Measurements from ENCODE around the gene PTBP3.

PTBP3 gene

GRCh38 chr9:112316258-112316943 lies 17.0 kb downstream of the PTBP3 start:
- ATAC-seq, result no peak

GRCh38 chr9:112315331-112316257 lies 17.8 kb downstream of the PTBP3 start:
- Mint-ChIP-seq H3K4me3 (peak overlapping the region; percentile 1), H3K4me1 (peaks cover 70% of the 10 kb centered on the region), H3K9me3 (no peaks in the 10 kb centered on the region), H3K27me3 (no peaks in the 10 kb centered on the region), H3K27ac (peak overlapping the region; percentile 83), H3K36me3 (ENCODE audit: low read depth) (peaks cover 18% of the 10 kb centered on the region)
- no peak for DNase-seq
- no peak for ATAC-seq

More at GRCh38 chr9:112316258-112316943, 17.0 kb downstream of the PTBP3 start:
- Mint-ChIP-seq H3K4me1 (peaks cover 73% of the 10 kb centered on the region), H3K4me3 (peak overlapping the region; percentile 1), H3K27ac (peak overlapping the region; percentile 83), H3K27me3 (no peaks in the 10 kb centered on the region), H3K9me3 (no peaks in the 10 kb centered on the region), H3K36me3 (ENCODE audit: low read depth) (peaks cover 20% of the 10 kb centered on the region)
- DNase-seq, result no peak

- H3K36me3 Mint-ChIP-seq (ENCODE audit: low read depth), result peaks cover 7% of the 10 kb centered on the region
- H3K4me1 Mint-ChIP-seq, result peaks cover 47% of the 10 kb centered on the region
- H3K4me3 Mint-ChIP-seq, result no peak overlapping the region
- H3K27me3 Mint-ChIP-seq, result no peaks in the 10 kb centered on the region
- no peak overlapping the region for H3K27ac Mint-ChIP-seq
- ATAC-seq (no peak), DNase-seq (no peak)
- H3K9me3 Mint-ChIP-seq, result no peaks in the 10 kb centered on the region
These were observed 21.3 kb downstream of the PTBP3 start for GRCh38 chr9:112312139-112312538.

DNA sequence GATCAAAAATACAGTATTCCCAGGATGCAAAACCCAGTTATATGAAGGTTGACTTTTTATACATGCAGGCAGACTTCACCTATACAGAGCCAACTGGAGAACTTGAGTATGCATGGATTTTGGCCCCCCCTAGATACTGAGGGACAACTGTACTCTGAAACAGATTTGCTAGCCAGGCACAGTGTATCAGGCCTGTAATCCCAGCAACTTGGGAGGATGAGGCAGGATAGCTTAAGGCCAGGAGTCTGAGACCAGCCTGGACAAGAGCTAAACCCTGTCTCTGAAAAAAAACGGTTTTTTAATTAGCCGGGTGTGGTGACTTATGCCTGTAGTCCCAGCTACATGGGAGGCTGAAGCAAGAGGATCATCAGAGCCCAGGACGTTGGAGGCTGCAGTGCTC lies 21.9 kb downstream of the PTBP3 start:
- H3K27me3 Mint-ChIP-seq, result no peaks in the 10 kb centered on the region
- no peak overlapping the region for H3K4me3 Mint-ChIP-seq
- H3K9me3 Mint-ChIP-seq, result no peaks in the 10 kb centered on the region
- DNase-seq (no peak), ATAC-seq (no peak)
- no peak overlapping the region for H3K27ac Mint-ChIP-seq
- H3K4me1 Mint-ChIP-seq, result peaks cover 41% of the 10 kb centered on the region
- peaks cover 7% of the 10 kb centered on the region for H3K36me3 Mint-ChIP-seq (ENCODE audit: low read depth)

GRCh38 chr9:112310826-112311225 lies 22.6 kb downstream of the PTBP3 start:
- Mint-ChIP-seq H3K4me1 (peaks cover 34% of the 10 kb centered on the region), H3K27ac (no peak overlapping the region), H3K4me3 (no peak overlapping the region), H3K36me3 (ENCODE audit: low read depth) (peaks cover 7% of the 10 kb centered on the region), H3K27me3 (no peaks in the 10 kb centered on the region), H3K9me3 (no peaks in the 10 kb centered on the region)
- ATAC-seq (no peak), DNase-seq (no peak)

GRCh38 chr9:112308588-112308987 lies 24.8 kb downstream of the PTBP3 start:
- no peak overlapping the region for H3K27ac Mint-ChIP-seq
- no peak overlapping the region for H3K4me3 Mint-ChIP-seq
- DNase-seq (no peak), ATAC-seq (no peak)
- peaks cover 3% of the 10 kb centered on the region for H3K36me3 Mint-ChIP-seq (ENCODE audit: low read depth)
- no peaks in the 10 kb centered on the region for H3K9me3 Mint-ChIP-seq
- no peaks in the 10 kb centered on the region for H3K27me3 Mint-ChIP-seq
- H3K4me1 Mint-ChIP-seq, result peaks cover 22% of the 10 kb centered on the region

DNA sequence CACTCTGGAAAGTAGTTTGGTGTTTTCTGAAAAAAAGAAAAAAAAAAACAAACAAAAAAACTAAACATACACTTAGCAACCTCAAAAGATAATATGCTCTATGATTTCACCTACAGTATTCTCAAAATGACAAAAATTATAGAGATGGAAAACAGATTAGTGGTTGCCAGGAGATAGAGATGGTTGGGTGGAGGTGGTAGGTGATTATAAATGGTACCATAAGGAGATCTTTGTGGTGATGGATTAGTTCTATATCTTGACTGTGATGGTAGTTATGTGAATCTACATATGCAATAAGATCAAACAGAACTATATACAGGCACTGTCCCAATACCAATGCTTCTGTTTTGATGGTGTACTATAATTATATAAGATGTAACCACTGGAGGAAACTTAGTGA lies 32.0 kb downstream of the PTBP3 start:
- DNase-seq (no peak), ATAC-seq (peak; percentile 77)
- peaks cover 48% of the 10 kb centered on the region for H3K4me1 Mint-ChIP-seq
- no peaks in the 10 kb centered on the region for H3K9me3 Mint-ChIP-seq
- no peak overlapping the region for H3K4me3 Mint-ChIP-seq
- H3K27me3 Mint-ChIP-seq, result no peaks in the 10 kb centered on the region
- peaks cover 23% of the 10 kb centered on the region for H3K36me3 Mint-ChIP-seq (ENCODE audit: low read depth)
- H3K27ac Mint-ChIP-seq, result peak overlapping the region; percentile 57

DNA sequence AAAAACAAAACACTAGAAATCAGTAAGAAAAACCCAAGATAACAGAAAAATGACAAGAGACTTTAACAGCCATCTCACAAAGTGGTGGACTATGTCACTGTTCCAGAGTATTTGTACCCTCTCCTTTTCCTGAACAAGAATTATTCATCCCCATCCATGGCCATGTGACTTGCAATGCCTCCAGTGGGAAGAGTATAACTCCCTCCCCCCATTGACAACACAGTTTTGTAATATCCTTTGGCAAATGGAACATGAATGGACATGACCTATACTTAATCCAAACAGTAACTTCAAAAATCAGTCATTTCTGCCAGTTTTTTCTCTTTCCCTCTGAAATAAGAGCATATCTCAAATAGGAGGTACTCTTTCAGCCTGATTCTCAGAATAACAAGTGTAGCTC lies 33.9 kb downstream of the PTBP3 start:
- ATAC-seq (no peak), DNase-seq (no peak)
- peaks cover 45% of the 10 kb centered on the region for H3K4me1 Mint-ChIP-seq
- no peak overlapping the region for H3K27ac Mint-ChIP-seq
- H3K27me3 Mint-ChIP-seq, result no peaks in the 10 kb centered on the region
- H3K4me3 Mint-ChIP-seq, result no peak overlapping the region
- peaks cover 33% of the 10 kb centered on the region for H3K36me3 Mint-ChIP-seq (ENCODE audit: low read depth)
- H3K9me3 Mint-ChIP-seq, result no peaks in the 10 kb centered on the region

DNA sequence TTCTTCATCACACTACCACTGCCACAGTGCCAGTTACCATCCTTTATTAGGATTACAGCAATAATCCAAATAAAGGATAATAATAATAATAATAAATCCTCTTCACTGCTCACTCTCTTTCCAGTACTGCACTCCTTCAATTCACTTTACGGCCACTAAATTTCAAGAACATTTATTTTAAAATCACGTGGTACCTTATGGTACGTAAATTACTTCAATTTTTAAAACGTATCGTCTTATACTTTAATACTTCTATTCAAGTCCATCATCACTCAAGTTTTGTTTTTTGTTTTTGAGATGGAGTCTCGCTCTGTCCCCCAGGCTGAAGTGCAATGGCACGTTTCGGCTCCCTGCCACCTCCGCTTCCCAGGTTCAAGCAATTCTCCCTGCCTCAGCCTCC lies 36.5 kb downstream of the PTBP3 start:
- Mint-ChIP-seq H3K9me3 (no peaks in the 10 kb centered on the region), H3K4me1 (peaks cover 35% of the 10 kb centered on the region), H3K27me3 (no peaks in the 10 kb centered on the region), H3K4me3 (no peak overlapping the region), H3K27ac (no peak overlapping the region), H3K36me3 (ENCODE audit: low read depth) (peaks cover 42% of the 10 kb centered on the region)
- DNase-seq (no peak), ATAC-seq (no peak)

- no peak overlapping the region for H3K4me3 Mint-ChIP-seq
- ATAC-seq (no peak), DNase-seq (no peak)
- no peaks in the 10 kb centered on the region for H3K27me3 Mint-ChIP-seq
- peaks cover 26% of the 10 kb centered on the region for H3K4me1 Mint-ChIP-seq
- peaks cover 42% of the 10 kb centered on the region for H3K36me3 Mint-ChIP-seq (ENCODE audit: low read depth)
- no peak overlapping the region for H3K27ac Mint-ChIP-seq
- H3K9me3 Mint-ChIP-seq, result no peaks in the 10 kb centered on the region
These were observed 38.2 kb downstream of the PTBP3 start for GRCh38 chr9:112295174-112295573.

DNA sequence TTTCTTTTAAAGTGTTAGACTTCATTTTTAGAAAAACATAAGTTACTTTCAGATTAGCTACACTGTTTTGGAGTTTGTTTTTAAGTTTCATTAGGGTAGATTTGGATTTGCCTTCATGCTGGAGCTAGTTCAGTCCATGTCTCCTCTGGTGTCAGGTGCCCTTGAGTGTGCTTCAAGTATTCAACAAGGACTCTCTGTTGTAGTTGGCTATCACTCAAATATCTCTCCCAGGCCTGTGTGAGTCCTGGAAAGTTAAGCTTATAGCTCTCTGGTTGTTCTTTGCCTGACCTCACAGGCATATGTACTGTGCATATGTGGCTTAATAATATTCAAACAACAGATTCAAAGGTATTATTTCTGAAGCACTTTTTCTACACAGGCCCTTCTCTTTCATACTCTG lies 45.4 kb downstream of the PTBP3 start:
- no peak for DNase-seq
- H3K27me3 Mint-ChIP-seq, result no peaks in the 10 kb centered on the region
- H3K4me3 Mint-ChIP-seq, result no peak overlapping the region
- ATAC-seq, result no peak
- peaks cover 70% of the 10 kb centered on the region for H3K36me3 Mint-ChIP-seq (ENCODE audit: low read depth)
- H3K4me1 Mint-ChIP-seq, result peaks cover 21% of the 10 kb centered on the region
- no peak overlapping the region for H3K27ac Mint-ChIP-seq
- H3K9me3 Mint-ChIP-seq, result peaks cover 32% of the 10 kb centered on the region

DNA sequence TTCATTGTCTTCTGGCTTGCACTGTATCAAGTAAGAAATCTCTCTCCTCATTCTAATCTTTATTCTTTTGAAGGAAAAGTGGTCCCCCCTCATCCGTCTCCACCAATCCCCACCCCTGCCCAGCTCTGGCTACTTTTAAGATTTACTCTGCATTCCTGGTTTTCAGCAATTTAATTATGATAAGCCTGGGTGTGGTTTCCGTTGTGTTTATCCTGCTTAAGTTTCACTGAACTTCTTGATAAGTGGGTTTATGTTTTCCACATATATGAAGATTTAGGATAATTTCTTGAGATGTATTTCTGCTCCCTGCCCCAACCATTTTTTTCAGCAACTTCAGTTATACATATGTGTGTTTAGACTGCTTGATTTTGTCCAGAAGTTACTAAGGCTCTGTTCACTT lies 46.5 kb downstream of the PTBP3 start:
- Mint-ChIP-seq H3K4me1 (peaks cover 23% of the 10 kb centered on the region), H3K9me3 (peaks cover 32% of the 10 kb centered on the region), H3K27ac (no peak overlapping the region), H3K36me3 (ENCODE audit: low read depth) (peaks cover 66% of the 10 kb centered on the region), H3K4me3 (no peak overlapping the region), H3K27me3 (no peaks in the 10 kb centered on the region)
- ATAC-seq, result no peak
- no peak for DNase-seq

DNA sequence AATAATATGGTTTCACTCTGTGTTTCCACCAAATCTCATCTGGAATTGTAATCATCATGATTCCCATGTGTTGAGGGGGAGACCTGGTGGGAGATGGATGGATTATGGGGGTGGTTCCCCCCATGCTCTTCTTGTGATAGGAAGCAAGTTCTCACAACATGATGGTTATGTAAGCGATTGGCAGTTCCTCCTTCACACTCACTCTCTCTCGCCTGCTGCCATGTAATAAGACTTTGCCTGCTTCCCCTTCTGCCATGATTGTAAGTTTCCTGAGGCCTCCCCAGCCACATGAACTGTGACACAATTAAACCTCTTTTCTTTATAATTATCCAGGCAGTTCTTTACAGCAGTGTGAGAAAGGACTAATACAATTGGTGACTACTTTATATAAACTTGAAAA lies 48.4 kb downstream of the PTBP3 start:
- H3K27ac Mint-ChIP-seq, result no peak overlapping the region
- ATAC-seq (no peak), DNase-seq (no peak)
- peaks cover 32% of the 10 kb centered on the region for H3K9me3 Mint-ChIP-seq
- no peak overlapping the region for H3K4me3 Mint-ChIP-seq
- peaks cover 61% of the 10 kb centered on the region for H3K36me3 Mint-ChIP-seq (ENCODE audit: low read depth)
- H3K27me3 Mint-ChIP-seq, result no peaks in the 10 kb centered on the region
- H3K4me1 Mint-ChIP-seq, result peaks cover 26% of the 10 kb centered on the region

DNA sequence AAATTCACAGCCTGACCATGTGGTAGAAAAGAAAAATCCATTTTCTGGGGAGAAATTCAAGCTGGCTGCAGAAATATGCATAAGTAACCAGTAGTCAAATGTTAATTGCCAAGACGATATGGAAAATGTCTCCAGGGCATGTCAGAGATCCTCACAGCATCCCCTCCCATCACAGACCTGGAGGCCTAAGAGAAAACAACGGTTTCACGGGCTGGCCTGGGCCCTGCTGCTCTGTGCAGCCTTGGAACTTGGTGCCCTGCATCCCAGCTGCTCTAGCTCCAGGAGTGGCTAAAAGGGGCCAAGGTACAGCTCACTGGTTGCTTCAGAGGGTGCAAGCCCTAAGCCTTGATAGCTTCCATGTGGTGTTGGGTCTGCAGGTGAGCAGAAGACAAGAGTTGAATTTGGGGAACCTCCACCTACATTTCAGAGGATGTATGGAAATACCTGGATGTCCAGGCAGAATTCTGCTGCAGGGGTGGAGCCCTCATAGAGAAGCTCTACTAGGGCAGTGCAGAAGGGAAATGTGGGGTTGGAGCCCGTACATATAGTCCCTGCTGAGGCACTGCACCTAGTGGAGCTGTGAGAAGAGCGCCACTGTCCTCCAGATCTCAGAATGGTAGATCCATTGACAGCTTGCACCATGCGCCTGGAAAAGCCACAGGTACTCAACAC lies 49.7 kb downstream of the PTBP3 start:
- ATAC-seq (no peak), DNase-seq (no peak)
- H3K36me3 Mint-ChIP-seq (ENCODE audit: low read depth), result peaks cover 58% of the 10 kb centered on the region
- H3K27ac Mint-ChIP-seq, result peak overlapping the region; percentile 24
- H3K9me3 Mint-ChIP-seq, result peaks cover 32% of the 10 kb centered on the region
- no peak overlapping the region for H3K4me3 Mint-ChIP-seq
- peaks cover 29% of the 10 kb centered on the region for H3K4me1 Mint-ChIP-seq
- no peaks in the 10 kb centered on the region for H3K27me3 Mint-ChIP-seq

Data from activated naive CD8-positive, alpha-beta T cell treated with anti-CD3 and anti-CD28 coated beads, Interleukin-2, amount 50 U/mL, for 24 hours (primary cell).